Mesenchymal stem cell (in vitro differentiated cells and primary cell): ENCODE results near the gene LGSN.
"Not testable (repeated sequence)": the region's sequence is repeated elsewhere in the genome, so short reads cannot be mapped to it uniquely, and the experiment has no call there.

Experiments
- DNase-seq: peaks from one replicate; pipeline ENCODE4 v3.0.0-alpha.2; 2013
- H2AFZ ChIP-seq: one replicate; pipeline ENCODE4 v1.6.1; 2013; ENCODE audit warnings: low read depth, mild to moderate bottlenecking, control low read depth, inconsistent platforms, low read length, moderate library complexity
- H2AK5ac ChIP-seq: 2 replicates; pipeline ENCODE4 v1.6.1; 2013; ENCODE audit warnings: low read length, moderate library complexity, mild to moderate bottlenecking, inconsistent platforms; ENCODE audit not compliant: severe bottlenecking
- H2BK120ac ChIP-seq: one replicate; pipeline ENCODE4 v1.6.1; 2013; ENCODE audit warnings: low read depth, mild to moderate bottlenecking, inconsistent platforms, low read length, moderate library complexity
- H2BK12ac ChIP-seq, 2 experiments: one replicate each; pipeline ENCODE4 v1.6.1; 2013; ENCODE audit warnings: inconsistent platforms in 2 of 2, low read length in 2 of 2, mild to moderate bottlenecking in 2 of 2, moderate library complexity in 2 of 2, control low read depth in 1 of 2
- H2BK15ac ChIP-seq: one replicate; pipeline ENCODE4 v1.6.1; 2013; ENCODE audit warnings: mild to moderate bottlenecking, low read depth, inconsistent platforms; ENCODE audit not compliant: poor library complexity, severe bottlenecking
- H2BK5ac ChIP-seq: 2 replicates; pipeline ENCODE4 v1.6.1; 2013; ENCODE audit warnings: low read depth, mild to moderate bottlenecking, low read length, control low read depth, inconsistent platforms; ENCODE audit not compliant: poor library complexity, severe bottlenecking
- H3K14ac ChIP-seq, 2 experiments: one replicate each; pipeline ENCODE4 v1.6.1; 2013; ENCODE audit warnings: inconsistent platforms in 2 of 2, low read length in 2 of 2, control low read depth in 1 of 2, mild to moderate bottlenecking in 1 of 2, moderate library complexity in 1 of 2
- H3K18ac ChIP-seq, 2 experiments: one replicate each; pipeline ENCODE4 v1.6.1; 2013; ENCODE audit warnings: inconsistent platforms in 2 of 2, low read length in 2 of 2, control low read depth in 1 of 2, low read depth in 1 of 2, mild to moderate bottlenecking in 1 of 2
- H3K23ac ChIP-seq, 2 experiments: one replicate each; pipeline ENCODE4 v1.6.1; 2013; ENCODE audit warnings: inconsistent platforms in 2 of 2, low read length in 2 of 2, mild to moderate bottlenecking in 2 of 2, moderate library complexity in 2 of 2, control low read depth in 1 of 2
- H3K27ac ChIP-seq: 2 replicates; pipeline ENCODE4 v1.5.1; 2013; ENCODE audit warnings: mild to moderate bottlenecking, moderate library complexity, low read length, control low read depth, inconsistent platforms; ENCODE audit not compliant: poor library complexity, severe bottlenecking
- H3K27me3 ChIP-seq, 2 experiments: 2 replicates each; pipeline versions ENCODE4 v1.6.1 to v1.7.0; 2013; ENCODE audit warnings: low read length in 2 of 2, mild to moderate bottlenecking in 2 of 2, moderate library complexity in 2 of 2, control low read depth in 1 of 2, inconsistent platforms in 1 of 2; ENCODE audit not compliant: control insufficient read depth in 1 of 2, insufficient read depth in 1 of 2
- H3K36me3 ChIP-seq, 2 experiments: 2 replicates each; pipeline versions ENCODE4 v1.6.1 to v1.7.0; 2013; ENCODE audit warnings: low read length in 2 of 2, control low read depth in 1 of 2, inconsistent platforms in 1 of 2, low read depth in 1 of 2, mild to moderate bottlenecking in 1 of 2; ENCODE audit not compliant: insufficient read depth in 2 of 2, control insufficient read depth in 1 of 2
- H3K4ac ChIP-seq, 2 experiments: one replicate each; pipeline ENCODE4 v1.6.1; 2013; ENCODE audit warnings: inconsistent platforms in 2 of 2, low read length in 2 of 2, mild to moderate bottlenecking in 2 of 2, moderate library complexity in 2 of 2, control low read depth in 1 of 2, low read depth in 1 of 2
- H3K4me1 ChIP-seq: 2 replicates; pipeline ENCODE4 v1.6.1; 2013; ENCODE audit warnings: low read depth, low read length, control low read depth; ENCODE audit not compliant: control insufficient read depth, insufficient read depth
- H3K4me2 ChIP-seq: 2 replicates; pipeline ENCODE4 v1.6.1; 2013; ENCODE audit warnings: low read length, mild to moderate bottlenecking, inconsistent platforms; ENCODE audit not compliant: poor library complexity, severe bottlenecking
- H3K4me3 ChIP-seq, 2 experiments: 2 replicates each; pipeline versions ENCODE4 v1.5.1 to v1.7.0; 2013; ENCODE audit warnings: low read length in 2 of 2, mild to moderate bottlenecking in 2 of 2, control low read depth in 1 of 2, low read depth in 1 of 2; ENCODE audit not compliant: insufficient read depth in 1 of 2
- H3K79me1 ChIP-seq: replicated peaks from 2 replicates; pipeline ENCODE4 v1.6.1; 2013; ENCODE audit warnings: mild to moderate bottlenecking, control low read depth, low read length, inconsistent platforms; ENCODE audit not compliant: poor library complexity, severe bottlenecking
- H3K9ac ChIP-seq: 2 replicates; pipeline ENCODE4 v1.7.0; 2013; ENCODE audit warnings: mild to moderate bottlenecking, low read length, moderate library complexity
- H3K9me3 ChIP-seq: 2 replicates; pipeline ENCODE4 v1.7.0; 2013; ENCODE audit warnings: mild to moderate bottlenecking, low read length; ENCODE audit not compliant: control insufficient read depth
- H4K8ac ChIP-seq: one replicate; pipeline ENCODE4 v1.6.1; 2013; ENCODE audit warnings: inconsistent platforms, mild to moderate bottlenecking, low read length, moderate library complexity
- H4K91ac ChIP-seq: one replicate; pipeline ENCODE4 v1.6.1; 2013; ENCODE audit warnings: mild to moderate bottlenecking, low read length, inconsistent platforms
- WGBS: methylation state at CpG from one replicate; pipeline ENCODE4 v1.1.7; 2013; ENCODE audit warnings: mixed read lengths; 5-methylcytosine and 5-hydroxymethylcytosine counted together

Gene LGSN

DNA sequence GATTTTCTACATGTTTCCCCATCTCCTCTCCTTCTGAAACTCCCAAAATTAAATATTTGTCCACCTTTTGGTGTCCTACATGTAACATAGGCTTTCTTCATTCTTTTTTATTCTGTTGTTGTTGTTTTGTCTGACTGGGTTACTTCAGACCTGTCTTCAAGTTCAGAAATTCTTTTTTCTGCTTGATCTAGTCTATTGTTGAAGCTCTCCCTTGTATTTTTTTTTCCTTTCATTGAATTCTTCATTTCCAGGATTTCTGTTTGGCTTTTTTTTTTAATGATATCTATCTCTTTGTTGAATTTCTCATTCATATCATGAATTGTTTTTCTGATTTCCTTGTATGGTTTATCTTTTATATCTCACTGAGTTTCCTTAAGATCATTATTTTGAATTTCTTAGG lies 20.6 kb upstream of the LGSN start:
- no peaks in the 10 kb centered on the region for H3K79me1 ChIP-seq
- no peak overlapping the region for H3K23ac ChIP-seq
- H2BK15ac ChIP-seq: no peak overlapping the region
- H2BK12ac ChIP-seq: no peak overlapping the region
- H3K27ac ChIP-seq: no peak overlapping the region
- H2BK5ac ChIP-seq: no peak overlapping the region
- H3K14ac ChIP-seq: no peak overlapping the region
- H2BK120ac ChIP-seq: no peak overlapping the region
- no peaks in the 10 kb centered on the region for H3K4me1 ChIP-seq
- peaks cover 0 to 3% of the 10 kb centered on the region in 2 experiments for H3K36me3 ChIP-seq
- no peak overlapping the region for H3K18ac ChIP-seq
- no peak overlapping the region for H2AK5ac ChIP-seq
- H3K4ac ChIP-seq: no peak overlapping the region
- no peak overlapping the region for H2AFZ ChIP-seq
- no peak overlapping the region for H3K9ac ChIP-seq
- peaks cover 30% of the 10 kb centered on the region for H3K9me3 ChIP-seq
- DNase-seq: no peak
- H4K91ac ChIP-seq: no peak overlapping the region
- no peak overlapping the region for H3K4me3 ChIP-seq
- H3K4me2 ChIP-seq: no peak overlapping the region
- H4K8ac ChIP-seq: no peak overlapping the region
- no peaks in the 10 kb centered on the region for H3K27me3 ChIP-seq

DNA sequence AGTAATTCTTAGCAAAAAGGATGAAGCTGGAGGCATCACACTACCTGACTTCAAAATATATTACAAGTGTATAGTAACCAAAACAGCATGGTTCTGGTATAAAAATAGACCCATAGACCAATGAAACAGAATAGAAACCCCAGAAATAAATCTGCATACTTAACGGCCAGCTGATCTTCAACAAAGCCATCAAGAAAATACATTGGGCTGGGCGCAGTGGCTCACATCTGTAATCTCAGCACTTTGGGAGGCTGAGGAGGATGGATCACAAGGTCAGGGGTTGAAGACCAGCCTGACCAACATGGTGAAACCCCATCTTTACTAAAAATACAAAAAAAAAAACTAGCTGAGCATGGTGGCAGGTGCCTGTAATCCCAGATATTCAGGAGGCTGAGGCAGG lies 14.9 kb upstream of the LGSN start:
- H3K4me1 ChIP-seq, H3K27me3 ChIP-seq, H3K4ac ChIP-seq, H3K4me2 ChIP-seq, H2BK120ac ChIP-seq, H3K27ac ChIP-seq, H2AK5ac ChIP-seq, H2BK5ac ChIP-seq, H3K9ac ChIP-seq, H3K18ac ChIP-seq, H3K23ac ChIP-seq, H3K79me1 ChIP-seq, H4K8ac ChIP-seq, DNase-seq, H2BK12ac ChIP-seq, H3K4me3 ChIP-seq, H4K91ac ChIP-seq, H3K14ac ChIP-seq, H3K36me3 ChIP-seq, H2AFZ ChIP-seq, H2BK15ac ChIP-seq: not testable (repeated sequence)
- 83% methylated on average over 1 of the region's 2 CpGs for WGBS
- H3K9me3 ChIP-seq: peaks cover 12% of the 10 kb centered on the region

DNA sequence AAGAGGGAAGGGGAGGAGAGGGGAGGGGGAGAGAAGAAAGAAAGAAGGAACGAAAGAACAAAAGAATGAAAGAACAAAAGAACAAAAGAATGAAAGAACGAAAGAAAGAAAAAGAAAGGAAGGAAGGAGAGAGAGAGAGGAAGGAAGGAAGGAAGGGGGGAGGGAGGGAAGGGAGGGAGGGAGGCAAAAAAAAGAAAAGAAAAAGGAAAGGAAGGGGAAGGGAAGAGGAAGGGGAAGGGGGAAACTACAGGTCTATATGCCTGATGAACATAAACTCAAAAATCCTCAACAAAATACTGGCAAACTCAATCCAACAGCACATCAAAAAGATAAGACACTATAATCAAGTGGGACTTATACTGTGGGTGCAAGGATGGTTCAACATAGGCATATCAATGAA lies 13.7 kb upstream of the LGSN start:
- no peak overlapping the region for H3K14ac ChIP-seq
- H2AK5ac ChIP-seq: no peak overlapping the region
- H3K9me3 ChIP-seq: peaks cover 3% of the 10 kb centered on the region
- H3K4me1 ChIP-seq: no peaks in the 10 kb centered on the region
- no peak overlapping the region for H3K18ac ChIP-seq
- no peak overlapping the region for H3K4ac ChIP-seq
- no peak overlapping the region for H3K4me3 ChIP-seq
- no peak overlapping the region for H2BK5ac ChIP-seq
- H3K23ac ChIP-seq: no peak overlapping the region
- no peak overlapping the region for H3K27ac ChIP-seq
- no peak for DNase-seq
- H2BK15ac ChIP-seq: no peak overlapping the region
- H3K36me3 ChIP-seq: no peaks in the 10 kb centered on the region
- WGBS: 91% methylated on average over 2 of the region's 2 CpGs
- no peaks in the 10 kb centered on the region for H3K27me3 ChIP-seq
- H3K9ac ChIP-seq: no peak overlapping the region
- no peak overlapping the region for H4K91ac ChIP-seq
- H2BK12ac ChIP-seq: no peak overlapping the region
- no peaks in the 10 kb centered on the region for H3K79me1 ChIP-seq
- H4K8ac ChIP-seq: no peak overlapping the region
- H2AFZ ChIP-seq: no peak overlapping the region
- H3K4me2 ChIP-seq: no peak overlapping the region
- H2BK120ac ChIP-seq: no peak overlapping the region

DNA sequence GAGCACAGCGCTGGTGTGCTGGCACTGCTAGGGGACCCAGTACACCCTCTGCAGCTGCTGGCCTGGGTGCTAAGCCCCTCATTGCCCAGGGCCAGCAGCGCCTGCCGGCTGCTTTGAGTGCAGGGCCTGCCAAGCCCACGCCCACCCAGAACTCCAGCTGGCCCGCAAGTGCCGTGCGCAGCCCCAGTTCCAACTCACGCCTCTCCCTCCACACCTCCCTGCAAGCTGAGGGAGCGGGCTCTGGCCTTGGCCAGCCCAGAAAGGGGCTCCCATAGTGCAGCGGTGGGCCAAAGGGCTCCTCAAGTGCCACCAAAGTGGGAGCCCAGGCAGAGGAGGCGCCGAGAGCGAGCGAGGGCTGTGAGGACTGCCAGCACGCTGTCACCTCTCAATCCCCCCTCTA lies 6.8 kb upstream of the LGSN start:
- H3K79me1 ChIP-seq, H3K23ac ChIP-seq, H2BK15ac ChIP-seq, H3K36me3 ChIP-seq, H3K4me2 ChIP-seq, H2BK120ac ChIP-seq, DNase-seq, H2AFZ ChIP-seq, H2BK12ac ChIP-seq, H3K18ac ChIP-seq, H3K27ac ChIP-seq, H3K4me3 ChIP-seq, H4K91ac ChIP-seq, H3K4me1 ChIP-seq, H3K4ac ChIP-seq, H3K14ac ChIP-seq, H3K9ac ChIP-seq, H2BK5ac ChIP-seq, H3K27me3 ChIP-seq, H4K8ac ChIP-seq, H3K9me3 ChIP-seq, H2AK5ac ChIP-seq: not testable (repeated sequence)
- 96% methylated on average over 10 of the region's 15 CpGs for WGBS
